Osteoblast (primary cell): ENCODE measurements around the gene ISCA1. TPM values are rescaled to one million over a fixed set of nuclear protein-coding genes. Genes with fewer than 3 reads are reported as not detected.
A peak's percentile ranks its signal among the peaks of the same experiment; 100 is the strongest.

Experiments
- DNase-seq: peaks from one replicate; pipeline ENCODE4 v3.0.0; 2011; ENCODE audit warnings: low spot score, mixed read lengths; ENCODE audit not compliant: insufficient read length; ENCODE audit errors: missing footprints
- H2AFZ ChIP-seq: 2 replicates; pipeline ENCODE4 v1.6.0; 2011; ENCODE audit warnings: mild to moderate bottlenecking, low read length
- H3K27ac ChIP-seq: 2 replicates; pipeline ENCODE4 v1.5.1; 2011; ENCODE audit warnings: mild to moderate bottlenecking, low read depth, low read length, moderate library complexity
- H3K27me3 ChIP-seq: 2 replicates; pipeline ENCODE4 v1.6.0; 2012; ENCODE audit warnings: mild to moderate bottlenecking, control low read depth, inconsistent platforms, low read length, moderate library complexity; ENCODE audit not compliant: insufficient read depth
- H3K36me3 ChIP-seq: 2 replicates; pipeline ENCODE4 v1.5.1; 2011; ENCODE audit warnings: mild to moderate bottlenecking, low read length, control low read depth, moderate library complexity; ENCODE audit not compliant: insufficient read depth
- H3K4me1 ChIP-seq: 2 replicates; pipeline ENCODE4 v1.5.1; 2011; ENCODE audit warnings: mild to moderate bottlenecking, low read length, control low read depth, moderate library complexity; ENCODE audit not compliant: insufficient read depth
- H3K4me2 ChIP-seq: 2 replicates; pipeline ENCODE4 v1.6.0; 2011; ENCODE audit warnings: mild to moderate bottlenecking, low read length; ENCODE audit not compliant: insufficient read depth
- H3K4me3 ChIP-seq: fragments of 200-600 bp; sonication (generic); 3 replicates; pipeline ENCODE4 v1.5.1; 2012; ENCODE audit warnings: mild to moderate bottlenecking, low read length, inconsistent platforms; ENCODE audit not compliant: insufficient read depth
- H3K79me2 ChIP-seq: 2 replicates; pipeline ENCODE4 v1.6.0; 2012; ENCODE audit warnings: mild to moderate bottlenecking, low read length, control low read depth, inconsistent platforms; ENCODE audit not compliant: insufficient read depth
- H3K9me3 ChIP-seq: 2 replicates; pipeline ENCODE4 v1.5.1; 2011; ENCODE audit warnings: low read depth, low read length, control low read depth
- H4K20me1 ChIP-seq: 2 replicates; pipeline ENCODE4 v1.6.0; 2012; ENCODE audit warnings: mild to moderate bottlenecking, low read length, control low read depth; ENCODE audit not compliant: insufficient read depth
- total RNA-seq: library from RNA; depleted of rRNA; stranded (reverse); fragments of >200 nt; gene quantifications from 2 replicates; pipeline ENCODE4 v1.2.3, GENCODE V29; 2012
- TF ChIP-seq, protein P1 (sequence below): IDR thresholded peaks from 2 replicates; pipeline ENCODE4 v1.5.1; 2011; ENCODE audit warnings: mild to moderate bottlenecking, low read depth, low read length, moderate library complexity; ENCODE audit errors: extremely low read depth

Gene ISCA1
- total RNA-seq, 1 donor: 34.7 TPM

GRCh38 chr9:86281593-86282076 is 703 bp downstream of the ISCA1 start:
- Histone ChIP-seq H3K9me3 (no peaks in the 10 kb centered on the region), H3K27ac (peak overlapping the region; percentile 83), H3K27me3 (no peaks in the 10 kb centered on the region), H3K4me1 (peaks cover 16% of the 10 kb centered on the region), H4K20me1 (no peaks in the 10 kb centered on the region), H3K36me3 (no peaks in the 10 kb centered on the region), H3K4me2 (peak overlapping the region; percentile 83), H3K4me3 (peak overlapping the region; percentile 79), H2AFZ (peak overlapping the region; percentile 86), H3K79me2 (peaks cover 41% of the 10 kb centered on the region)
- no peak for DNase-seq
- TF ChIP-seq, protein P1, sequence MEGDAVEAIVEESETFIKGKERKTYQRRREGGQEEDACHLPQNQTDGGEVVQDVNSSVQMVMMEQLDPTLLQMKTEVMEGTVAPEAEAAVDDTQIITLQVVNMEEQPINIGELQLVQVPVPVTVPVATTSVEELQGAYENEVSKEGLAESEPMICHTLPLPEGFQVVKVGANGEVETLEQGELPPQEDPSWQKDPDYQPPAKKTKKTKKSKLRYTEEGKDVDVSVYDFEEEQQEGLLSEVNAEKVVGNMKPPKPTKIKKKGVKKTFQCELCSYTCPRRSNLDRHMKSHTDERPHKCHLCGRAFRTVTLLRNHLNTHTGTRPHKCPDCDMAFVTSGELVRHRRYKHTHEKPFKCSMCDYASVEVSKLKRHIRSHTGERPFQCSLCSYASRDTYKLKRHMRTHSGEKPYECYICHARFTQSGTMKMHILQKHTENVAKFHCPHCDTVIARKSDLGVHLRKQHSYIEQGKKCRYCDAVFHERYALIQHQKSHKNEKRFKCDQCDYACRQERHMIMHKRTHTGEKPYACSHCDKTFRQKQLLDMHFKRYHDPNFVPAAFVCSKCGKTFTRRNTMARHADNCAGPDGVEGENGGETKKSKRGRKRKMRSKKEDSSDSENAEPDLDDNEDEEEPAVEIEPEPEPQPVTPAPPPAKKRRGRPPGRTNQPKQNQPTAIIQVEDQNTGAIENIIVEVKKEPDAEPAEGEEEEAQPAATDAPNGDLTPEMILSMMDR: no peak

GRCh38 chr9:86280580-86280979 is 1.8 kb downstream of the ISCA1 start:
- H3K9me3 ChIP-seq: no peaks in the 10 kb centered on the region
- H3K4me3 ChIP-seq: no peak overlapping the region
- no peak overlapping the region for H2AFZ ChIP-seq
- TF ChIP-seq, protein P1: no peak
- no peak overlapping the region for H3K27ac ChIP-seq
- H3K27me3 ChIP-seq: no peaks in the 10 kb centered on the region
- H3K79me2 ChIP-seq: peaks cover 49% of the 10 kb centered on the region
- DNase-seq: no peak
- peaks cover 3% of the 10 kb centered on the region for H4K20me1 ChIP-seq
- H3K36me3 ChIP-seq: no peaks in the 10 kb centered on the region
- H3K4me1 ChIP-seq: peaks cover 16% of the 10 kb centered on the region
- peak overlapping the region; percentile 83 for H3K4me2 ChIP-seq

DNA sequence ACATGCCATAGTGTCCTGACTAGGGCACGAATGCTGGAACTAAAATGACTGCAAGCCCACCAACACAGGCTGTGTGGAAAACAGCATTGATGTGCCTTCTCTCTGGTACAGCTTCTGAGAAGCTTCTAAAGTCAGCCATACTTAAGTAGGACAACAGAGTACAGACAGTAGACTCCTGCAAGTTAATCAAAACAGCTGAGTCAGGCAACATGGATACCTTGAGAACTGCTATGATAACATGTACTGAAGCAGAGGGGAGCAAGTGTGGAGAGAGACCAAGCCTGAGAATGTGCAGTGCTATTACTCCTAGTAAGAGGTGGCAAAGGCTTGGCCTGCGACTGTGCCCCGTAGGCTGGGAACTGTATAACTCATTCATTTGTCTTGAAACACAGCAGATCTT is 2.5 kb downstream of the ISCA1 start:
- Histone ChIP-seq H4K20me1 (peaks cover 7% of the 10 kb centered on the region), H3K4me1 (peaks cover 16% of the 10 kb centered on the region), H3K9me3 (no peaks in the 10 kb centered on the region), H3K36me3 (no peaks in the 10 kb centered on the region), H3K4me3 (no peak overlapping the region), H3K27ac (no peak overlapping the region), H3K79me2 (peaks cover 55% of the 10 kb centered on the region), H2AFZ (no peak overlapping the region), H3K4me2 (no peak overlapping the region), H3K27me3 (no peaks in the 10 kb centered on the region)
- TF ChIP-seq, protein P1: no peak
- DNase-seq: no peak

- Histone ChIP-seq H3K27ac (no peak overlapping the region), H3K79me2 (peaks cover 63% of the 10 kb centered on the region), H3K4me1 (peaks cover 10% of the 10 kb centered on the region), H3K36me3 (peaks cover 18% of the 10 kb centered on the region), H3K27me3 (no peaks in the 10 kb centered on the region), H2AFZ (no peak overlapping the region), H3K9me3 (no peaks in the 10 kb centered on the region), H3K4me3 (no peak overlapping the region), H4K20me1 (peaks cover 7% of the 10 kb centered on the region), H3K4me2 (no peak overlapping the region)
- TF ChIP-seq, protein P1: no peak
- DNase-seq: no peak
Measured at GRCh38 chr9:86277072-86277471, 5.3 kb downstream of the ISCA1 start.
